Measurements from ENCODE around the gene BCL2L13.
"Not testable (repeated sequence)": the region's sequence is repeated elsewhere in the genome, so short reads cannot be mapped to it uniquely, and the experiment has no call there.

BCL2L13 gene

DNA sequence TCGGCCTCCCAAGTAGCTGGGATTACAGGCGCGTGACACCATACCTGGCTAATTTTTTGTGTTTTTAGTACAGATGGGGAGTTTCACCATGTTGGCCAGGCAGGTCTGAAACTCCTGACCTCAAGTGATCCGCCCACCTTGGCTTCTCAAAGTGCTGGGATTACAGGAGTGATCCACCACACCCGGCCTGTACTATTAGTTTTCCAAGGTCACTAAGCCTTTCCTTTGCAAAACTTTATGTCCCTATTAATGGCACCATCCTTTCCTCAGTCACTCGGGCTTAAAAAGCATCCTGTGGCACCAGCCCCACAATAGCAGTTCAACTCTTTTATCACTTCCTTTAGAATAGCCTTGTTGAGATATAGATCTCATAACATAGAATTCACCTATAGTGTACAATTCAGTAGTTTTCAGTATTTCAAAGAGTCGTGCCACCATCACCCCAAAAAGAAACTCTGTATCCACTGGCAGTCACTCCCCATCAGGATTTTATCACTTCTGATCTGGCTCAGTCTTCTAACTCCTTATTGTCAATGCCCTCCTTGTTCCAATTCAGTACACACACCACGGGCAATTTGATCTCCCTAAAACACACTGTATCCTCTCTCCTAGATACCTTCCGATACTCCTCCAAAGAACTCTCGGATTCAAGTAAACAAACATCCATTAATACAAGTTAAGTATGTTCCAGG, 921 bp upstream of the BCL2L13 start:
- DNase-seq, result peak; percentile 48

DNA sequence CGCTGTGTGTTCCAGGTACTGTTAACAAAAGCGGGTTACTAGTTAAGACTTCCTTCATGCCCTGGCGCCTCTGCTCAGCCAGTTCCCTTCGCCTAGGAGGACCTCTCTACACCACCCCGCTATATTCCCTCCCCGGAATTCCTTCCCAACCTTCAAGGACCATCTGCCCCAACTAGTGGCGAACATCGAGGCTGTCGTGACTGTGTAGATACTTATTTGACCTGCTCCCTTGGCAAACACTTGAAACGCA, 450 bp upstream of the BCL2L13 start:
- peak; percentile 64 for DNase-seq

DNA sequence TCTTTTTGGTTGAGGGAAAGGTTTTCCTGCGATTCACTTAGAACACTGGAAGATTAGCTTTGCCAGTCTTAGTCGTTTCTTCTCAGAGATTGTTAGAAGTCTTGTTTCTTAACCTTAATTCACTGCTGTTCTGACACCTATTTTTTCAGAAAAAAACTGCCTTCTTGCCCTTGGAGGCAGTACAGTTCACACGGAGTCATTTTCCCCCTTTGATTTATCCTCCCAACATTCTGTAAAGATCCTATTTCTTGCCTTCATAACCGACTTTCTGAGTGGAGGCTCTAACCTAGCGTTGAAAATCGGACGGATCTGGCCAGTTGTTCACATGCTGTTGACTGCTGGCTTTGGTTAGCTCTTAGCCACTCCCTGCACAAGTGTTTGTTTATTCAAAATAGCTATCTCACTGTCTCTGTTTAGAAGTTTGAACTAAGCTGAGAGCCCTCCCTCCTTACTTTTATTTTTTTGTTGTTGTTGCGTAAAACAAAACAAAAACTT, 737 bp downstream of the BCL2L13 start:
- peak; percentile 5 for DNase-seq

DNA sequence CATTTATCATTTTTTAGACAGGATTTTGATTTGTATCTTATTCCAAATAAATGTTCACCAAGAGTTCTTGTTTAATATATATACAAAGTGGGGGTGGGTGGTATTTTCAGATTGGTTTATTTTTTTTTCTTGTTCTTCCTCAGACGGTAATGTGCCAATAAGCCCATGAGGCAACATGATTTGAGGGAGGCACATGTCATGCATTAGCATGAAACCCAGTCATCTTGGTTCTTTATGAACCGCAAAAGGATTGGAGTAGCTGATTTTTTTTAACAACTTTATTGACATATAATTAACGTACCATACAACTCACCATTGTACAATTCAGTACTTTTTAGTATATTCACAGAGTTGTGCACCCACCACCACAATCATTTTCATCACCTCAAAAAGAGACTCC, 2.7 kb downstream of the BCL2L13 start:
- DNase-seq, result no peak

DNA sequence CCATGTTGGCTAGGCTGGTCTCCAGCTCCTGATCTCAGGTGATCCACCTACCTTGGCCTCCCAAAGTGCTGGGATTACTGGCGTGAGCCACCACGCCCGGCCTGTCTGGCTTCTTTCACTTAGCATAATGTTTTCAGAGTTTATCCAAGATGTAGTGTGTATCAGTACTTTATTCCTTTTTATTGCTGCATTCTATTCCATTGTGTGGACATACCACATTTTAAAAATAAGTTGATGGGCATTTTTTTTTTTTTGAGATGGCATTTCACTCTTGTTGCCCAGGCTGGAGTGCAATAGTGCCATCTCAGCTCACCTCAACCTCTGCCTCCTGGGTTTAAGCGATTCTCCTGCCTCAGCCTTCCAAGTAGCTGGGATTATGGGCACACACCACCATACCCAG, 3.8 kb downstream of the BCL2L13 start:
- not testable (repeated sequence) for DNase-seq

DNA sequence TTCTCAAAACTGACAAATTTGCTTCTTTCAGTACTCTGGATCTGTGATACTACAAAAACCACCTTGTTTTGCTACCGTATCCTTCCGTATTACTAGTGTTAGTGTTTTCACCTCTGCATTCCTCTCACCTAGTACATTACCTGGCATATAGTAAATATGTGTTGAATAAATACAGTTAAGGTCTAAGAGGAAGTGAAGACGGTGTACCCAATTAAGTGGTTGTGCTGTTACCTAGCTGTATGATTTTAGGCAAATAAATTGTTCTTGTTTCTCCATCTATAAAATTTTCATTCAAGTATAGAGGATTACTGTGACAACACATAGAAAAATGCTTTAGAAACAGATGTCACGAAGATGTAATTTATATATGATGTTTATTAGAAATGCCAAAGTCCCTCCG, 8.9 kb downstream of the BCL2L13 start:
- DNase-seq, result no peak

DNA sequence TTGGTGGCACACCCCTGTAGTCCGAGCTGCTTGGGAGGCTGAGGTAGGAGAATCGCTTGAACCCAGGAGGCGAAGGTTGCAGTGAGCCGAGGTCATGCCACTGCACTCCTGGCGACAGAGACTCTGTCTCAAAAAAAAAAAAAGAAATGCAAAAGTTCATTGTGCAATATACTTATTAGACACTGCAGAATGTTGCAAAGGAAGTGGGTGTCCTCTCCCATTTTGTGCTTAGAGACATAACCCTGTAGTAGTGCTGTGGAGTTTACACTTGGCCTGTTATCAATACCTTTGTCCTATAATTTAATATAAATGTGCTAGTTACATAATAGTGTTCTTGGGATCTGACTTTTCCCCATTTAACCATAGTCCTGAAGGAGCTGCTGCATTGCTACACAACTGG, 9.4 kb downstream of the BCL2L13 start:
- no peak for DNase-seq

DNA sequence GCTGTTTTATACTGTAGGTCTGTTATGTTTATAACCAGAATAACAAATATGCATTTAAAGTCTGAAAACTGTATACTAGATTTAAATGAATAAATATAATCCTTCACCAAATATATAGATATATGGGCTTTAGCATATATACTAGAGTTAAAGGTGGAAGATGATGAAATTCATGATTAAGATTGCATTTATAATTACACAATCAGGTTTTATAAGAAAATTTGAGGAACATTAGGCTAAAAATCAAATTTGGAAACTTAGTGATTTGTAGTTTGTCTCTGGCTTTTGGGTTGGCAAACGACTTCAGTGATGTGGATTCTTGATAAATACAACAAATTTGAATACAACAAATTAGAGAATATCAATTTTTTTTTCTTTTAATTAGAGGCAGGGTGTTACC, 10.0 kb downstream of the BCL2L13 start:
- no peak for DNase-seq

DNA sequence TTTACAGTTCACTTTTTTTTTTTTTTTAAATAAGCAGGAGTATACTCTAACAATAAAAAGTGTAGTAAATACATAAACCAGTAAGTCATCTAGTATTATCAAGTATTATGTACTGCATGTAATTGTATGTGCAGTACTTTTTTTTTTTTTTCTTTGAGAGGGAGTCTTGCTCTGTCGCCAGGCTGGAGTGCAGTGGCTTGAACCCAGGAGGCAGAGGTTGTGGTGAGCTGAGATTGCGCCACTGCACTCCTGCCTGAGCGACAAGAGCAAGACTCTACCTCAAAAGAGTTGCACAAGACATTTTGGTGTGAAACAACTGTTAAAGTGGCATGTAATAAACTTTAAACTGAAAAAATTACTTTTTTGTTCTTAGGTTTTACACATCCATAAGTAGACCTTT, 16.7 kb downstream of the BCL2L13 start:
- DNase-seq, result no peak

DNA sequence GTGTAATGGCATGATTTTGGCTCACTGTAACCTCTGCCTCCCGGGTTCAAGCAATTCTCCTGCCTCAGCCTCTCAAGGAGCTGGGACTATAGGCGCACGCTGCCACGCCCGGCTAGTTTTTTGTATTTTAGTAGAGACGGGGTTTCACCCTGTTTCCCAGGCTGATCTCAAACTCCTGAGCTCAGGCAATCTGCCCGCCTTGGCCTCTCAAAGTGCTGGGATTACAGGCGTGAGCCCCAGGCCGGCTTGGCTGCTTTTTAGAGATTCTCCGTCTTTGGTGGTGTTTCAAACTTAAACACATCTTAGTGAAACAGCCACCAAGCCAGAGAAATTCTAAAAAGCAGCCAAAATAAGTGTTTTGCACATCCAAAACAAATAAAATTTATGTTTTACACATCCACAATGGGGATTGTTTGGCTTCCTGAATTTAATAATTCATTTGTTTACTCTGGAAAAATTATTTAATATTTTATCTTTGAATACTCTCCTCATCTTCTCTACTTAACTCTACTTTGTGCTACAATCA, 18.4 kb downstream of the BCL2L13 start:
- DNase-seq, result no peak

DNA sequence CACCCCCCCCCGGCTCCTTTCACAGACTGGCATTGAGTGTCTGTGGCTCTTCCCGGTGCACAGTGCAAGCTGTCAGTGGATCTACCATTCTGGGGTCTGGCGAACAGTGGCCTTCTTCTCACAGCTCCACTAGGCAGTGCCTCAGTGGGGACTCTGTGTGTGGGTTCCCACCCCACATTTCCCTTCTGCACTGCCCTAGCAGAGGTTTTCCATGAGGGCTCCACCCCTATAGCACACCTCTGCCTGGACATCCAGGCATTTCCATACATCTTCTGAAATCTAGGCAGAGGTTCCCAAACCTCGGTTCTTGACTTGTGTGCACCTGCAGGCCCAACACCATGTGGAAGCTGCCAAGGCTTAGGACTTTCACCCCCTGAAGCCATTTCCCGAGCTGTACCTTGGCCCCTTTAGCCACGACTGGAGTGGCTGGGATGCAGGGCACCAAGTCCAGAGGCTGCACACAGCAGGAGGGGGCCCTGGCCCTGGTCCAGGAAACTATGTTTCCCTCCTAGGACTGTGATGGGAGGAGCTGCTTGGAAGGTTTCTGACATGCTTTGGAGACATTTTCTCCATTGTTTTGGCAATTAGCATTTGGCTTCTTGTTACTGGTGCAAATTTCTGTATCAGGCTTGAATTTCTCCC, 26.0 kb downstream of the BCL2L13 start:
- DNase-seq, result no peak

DNA sequence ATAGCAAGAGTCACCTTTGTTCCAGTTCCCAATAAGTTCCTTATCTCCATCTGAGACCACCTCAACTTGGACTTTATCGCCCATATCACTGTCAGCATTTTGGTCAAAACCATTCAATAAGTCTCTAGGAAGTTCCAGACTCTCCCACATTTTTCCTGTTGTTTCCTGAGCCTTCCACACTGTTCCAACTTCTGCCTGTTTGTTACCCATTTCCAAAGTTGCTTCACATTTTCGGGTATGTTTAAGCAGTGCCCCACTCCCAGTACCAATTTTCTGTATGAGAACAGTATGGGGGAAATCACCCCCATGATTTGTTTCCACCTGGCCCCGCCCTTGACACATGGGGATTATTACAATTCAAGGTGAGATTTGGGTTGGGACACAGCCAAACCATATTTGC, 26.7 kb downstream of the BCL2L13 start:
- DNase-seq, result no peak

DNA sequence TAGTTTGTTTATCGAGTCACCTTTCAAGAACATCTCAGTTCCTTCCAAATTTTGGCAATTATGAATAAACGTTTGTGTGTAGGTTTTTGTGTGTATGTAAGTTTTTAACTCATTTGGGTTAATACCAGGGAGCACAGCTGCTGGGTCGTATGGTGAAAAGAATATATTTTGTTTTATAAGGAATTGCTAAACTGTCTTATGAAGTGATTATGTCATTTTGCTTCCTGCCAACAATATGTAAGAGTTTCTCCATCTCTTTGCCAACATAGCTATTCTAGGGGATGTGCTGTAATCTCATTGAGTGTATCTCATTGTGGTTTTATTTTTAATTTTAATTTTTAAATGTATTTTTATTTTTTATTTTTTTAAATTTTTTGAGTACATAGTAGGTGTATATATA, 27.3 kb downstream of the BCL2L13 start:
- no peak for DNase-seq

DNA sequence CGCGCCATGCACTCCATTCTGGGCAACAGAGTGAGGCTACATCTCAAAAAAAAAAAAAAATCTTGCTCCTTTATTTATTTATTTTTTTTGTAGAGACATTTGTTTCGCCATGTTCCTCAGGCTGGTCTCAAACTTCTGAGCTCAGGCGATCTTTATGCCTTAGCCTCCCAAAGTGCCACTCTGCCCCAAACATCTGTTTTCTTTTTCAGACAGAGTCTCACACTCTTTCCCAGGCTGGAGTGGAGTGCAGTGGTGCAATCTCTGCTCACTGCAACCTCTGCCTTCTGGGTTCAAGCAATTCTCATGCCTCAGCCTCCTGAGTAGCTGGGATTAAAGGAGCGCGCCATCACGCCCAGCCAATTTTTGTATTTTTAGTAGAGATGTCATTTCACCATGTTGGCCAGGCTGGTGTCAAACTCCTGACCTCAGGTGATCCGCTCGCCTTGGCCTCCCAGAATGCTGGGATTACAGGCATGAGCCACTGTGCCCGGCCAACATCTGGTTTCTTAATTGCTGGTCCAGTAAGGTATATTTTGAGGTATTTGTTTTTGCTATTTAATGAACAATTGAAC, 33.0 kb downstream of the BCL2L13 start:
- not testable (repeated sequence) for DNase-seq

DNA sequence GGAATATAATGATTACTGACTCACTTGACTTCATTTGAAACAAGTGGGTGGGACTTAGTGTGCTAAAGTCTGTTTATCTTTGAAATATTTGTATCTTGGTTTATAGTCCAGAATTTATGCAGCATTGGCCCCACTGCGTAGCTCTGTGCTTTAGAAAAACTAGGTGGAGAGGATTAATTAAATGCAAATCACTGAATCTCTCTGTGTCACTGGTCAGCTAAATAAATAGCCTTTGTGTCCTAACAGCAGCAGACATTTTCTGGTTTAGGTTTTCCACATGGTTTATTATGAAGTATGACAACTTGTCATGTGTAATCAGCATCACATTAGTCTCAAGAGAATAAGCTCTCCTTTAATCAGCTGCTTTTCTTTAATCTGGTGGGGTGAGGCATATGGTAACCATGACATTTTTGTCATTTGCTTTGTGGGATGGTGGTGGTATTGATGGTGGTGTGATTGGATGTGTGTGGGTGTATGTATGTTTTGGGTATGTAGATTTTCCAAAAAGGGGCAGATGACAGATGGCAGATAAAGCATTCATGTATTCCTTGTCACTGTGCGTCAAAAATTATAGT, 33.9 kb downstream of the BCL2L13 start:
- DNase-seq, result no peak

DNA sequence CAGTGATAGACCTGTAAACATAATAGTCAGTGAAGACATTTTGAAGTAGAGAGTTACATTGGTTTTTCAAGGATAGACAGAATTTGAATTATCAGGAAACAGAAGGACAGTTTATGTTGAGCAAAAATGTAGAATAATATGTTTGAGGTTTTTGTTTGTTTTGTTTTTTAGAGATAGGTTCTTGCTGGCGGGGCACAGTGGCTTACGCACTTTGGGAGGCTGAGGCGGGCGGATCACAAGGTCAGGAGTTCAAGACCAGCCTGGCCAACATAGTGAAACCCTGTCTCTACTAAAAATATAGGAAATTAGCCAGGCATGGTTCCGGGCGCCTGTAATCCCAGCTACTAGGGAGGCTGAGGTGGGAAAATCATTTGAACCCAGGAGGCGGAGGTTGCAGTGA, 35.6 kb downstream of the BCL2L13 start:
- DNase-seq, result no peak

DNA sequence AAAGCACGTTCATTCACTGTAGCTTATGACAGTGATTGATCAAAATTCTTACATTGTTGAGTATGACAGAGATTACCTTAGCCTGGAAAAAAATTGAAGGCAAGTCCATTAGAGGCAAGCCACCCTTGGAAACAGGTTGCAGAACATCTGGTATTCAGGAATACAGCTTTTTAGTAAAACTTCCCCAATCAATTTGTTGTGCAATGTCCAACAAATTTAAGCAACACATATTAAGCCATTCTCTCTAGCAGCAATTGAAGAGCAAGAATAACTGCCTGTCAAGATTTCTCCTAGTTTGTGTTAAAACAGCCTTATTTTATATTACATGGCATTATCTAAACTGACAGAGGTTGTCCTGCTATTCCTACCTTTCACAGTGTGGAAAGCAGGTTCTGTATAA, 37.0 kb downstream of the BCL2L13 start:
- DNase-seq, result no peak

DNA sequence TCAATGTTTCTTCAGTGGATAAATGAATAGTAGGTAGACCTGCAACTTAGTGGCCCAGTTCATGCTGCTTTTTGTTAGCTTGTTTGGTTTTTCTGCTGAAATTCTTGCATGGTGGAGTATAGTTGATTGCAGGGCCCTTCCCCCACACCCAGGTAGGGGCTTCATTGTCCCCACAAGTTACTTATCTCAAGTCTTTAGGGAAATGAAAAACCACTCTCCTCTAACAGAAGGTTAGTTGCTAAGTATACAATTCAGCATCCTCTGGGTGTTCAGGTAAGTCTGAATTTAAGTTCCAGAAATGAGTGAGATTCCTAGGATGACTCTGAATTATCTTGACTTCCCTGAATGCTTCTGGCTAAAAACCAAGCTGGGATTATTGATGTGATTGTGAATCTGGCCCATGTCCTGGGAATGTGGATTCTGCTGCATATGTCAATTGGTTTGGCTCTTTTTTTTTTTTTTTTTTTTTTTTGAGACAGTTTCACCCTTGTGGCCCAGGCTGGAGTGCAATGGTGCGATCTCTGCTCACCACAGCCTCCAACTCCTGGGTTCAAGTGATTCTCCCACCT, 40.3 kb downstream of the BCL2L13 start:
- no peak for DNase-seq

DNA sequence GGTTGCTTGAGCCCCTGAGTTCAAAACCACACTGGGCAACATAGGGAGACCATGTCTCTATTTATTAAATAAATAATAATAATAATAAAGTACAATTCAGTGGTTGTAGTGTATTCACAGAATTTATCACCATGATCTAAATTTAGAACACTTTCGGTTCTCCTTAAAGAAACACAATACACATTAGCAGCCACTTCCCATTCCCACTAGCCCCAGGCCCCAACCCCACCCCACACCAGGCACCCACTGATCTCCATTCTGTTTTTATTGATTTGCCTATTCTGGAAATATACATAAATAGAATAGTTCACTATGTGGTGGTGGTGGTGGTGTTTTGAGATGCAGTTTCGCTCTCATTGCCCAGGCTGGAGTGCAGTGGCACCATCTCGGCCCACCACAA, 45.7 kb downstream of the BCL2L13 start:
- DNase-seq, result no peak

DNA sequence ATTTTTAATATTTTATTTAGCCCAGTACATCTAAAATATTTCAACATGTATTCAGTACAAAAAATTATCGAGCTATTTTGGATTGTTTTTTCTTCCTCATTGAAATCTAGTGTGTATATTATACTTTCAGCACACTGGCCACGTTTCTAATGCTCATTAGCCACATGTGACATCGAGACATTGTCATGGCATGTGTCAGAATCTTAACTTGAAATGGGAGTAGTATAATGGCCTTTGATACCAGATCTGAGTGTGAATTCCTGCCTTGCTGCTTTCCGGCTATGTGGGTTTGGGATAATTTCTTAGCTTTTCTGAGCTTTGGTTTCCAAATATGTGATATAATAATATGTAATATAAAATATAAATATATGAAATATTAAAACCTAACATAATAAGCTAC, 54.3 kb downstream of the BCL2L13 start:
- no peak for DNase-seq

DNA sequence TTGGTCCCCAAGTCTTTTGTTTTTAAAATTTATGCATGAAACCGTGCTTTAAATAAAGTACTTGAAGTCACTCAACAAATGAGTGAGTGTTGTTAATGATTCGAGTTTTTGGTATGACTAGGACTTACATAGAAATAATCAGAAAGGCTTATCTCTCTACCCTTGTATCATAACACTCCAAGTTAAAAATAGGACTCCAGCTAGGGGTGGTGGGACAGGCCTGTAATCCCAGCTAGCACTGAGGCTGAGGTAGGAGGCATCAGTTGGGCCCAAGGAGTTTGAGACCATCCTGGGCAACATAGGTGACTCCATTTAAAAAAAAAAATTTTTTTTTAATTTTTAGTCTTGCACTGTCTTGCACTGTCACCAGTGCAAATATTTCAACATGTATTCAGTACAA, 55.6 kb downstream of the BCL2L13 start:
- no peak for DNase-seq

DNA sequence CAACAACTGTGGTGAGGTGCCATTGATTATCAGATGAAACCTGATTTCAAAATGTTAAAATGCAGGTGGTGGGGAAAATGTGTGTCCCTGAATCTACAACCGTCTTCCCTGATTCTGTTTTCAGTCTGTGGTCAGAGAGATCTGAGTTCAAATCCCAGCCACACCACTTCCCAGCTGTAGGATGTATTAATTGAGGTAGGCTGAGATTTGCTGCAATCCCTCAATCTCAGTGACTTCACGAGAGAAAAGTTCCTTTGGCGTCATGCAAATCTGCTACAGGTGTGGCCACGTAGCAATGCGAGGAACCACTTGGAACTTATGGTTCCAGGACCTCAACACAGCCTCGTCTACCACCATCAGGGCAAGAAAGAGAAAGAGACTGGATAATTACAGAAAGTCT, 56.2 kb downstream of the BCL2L13 start:
- no peak for DNase-seq

DNA sequence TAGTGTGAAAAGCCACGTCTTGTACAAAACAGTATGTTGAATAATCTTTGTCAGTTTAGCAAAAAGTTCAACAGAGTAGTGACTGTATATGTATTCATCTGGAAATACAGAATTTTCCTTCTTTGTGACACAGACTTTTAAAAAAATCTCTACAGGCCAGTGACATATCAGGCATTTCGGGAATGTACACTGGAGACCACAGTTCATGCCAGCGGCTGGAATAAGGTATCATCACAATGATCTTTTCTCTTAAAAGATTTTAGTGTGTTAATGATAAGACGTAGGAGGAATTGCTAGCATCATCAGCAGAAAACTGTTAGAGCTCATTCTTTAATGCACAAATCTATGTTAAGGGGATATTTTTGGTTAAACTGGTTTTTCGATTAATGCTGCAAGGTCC, 57.4 kb downstream of the BCL2L13 start:
- DNase-seq, result no peak

DNA sequence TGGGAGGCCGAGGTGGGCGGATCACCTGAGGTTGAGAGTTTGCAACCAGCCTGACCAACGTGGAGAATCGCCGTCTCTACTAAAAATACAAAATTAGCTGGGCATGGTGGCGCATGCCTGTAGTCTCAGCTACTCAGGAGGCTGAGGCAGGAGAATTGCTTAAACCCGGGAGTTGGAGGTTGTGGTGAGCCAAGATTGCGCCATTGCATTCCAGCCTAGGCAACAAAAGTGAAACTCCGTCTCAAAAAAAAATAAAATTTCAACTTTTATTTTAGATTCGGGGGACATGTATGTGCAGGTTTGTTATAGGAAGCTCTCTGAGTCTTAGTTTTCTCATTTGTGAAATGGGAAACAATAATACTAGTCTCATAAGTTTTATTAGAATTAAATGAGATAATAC, 58.6 kb downstream of the BCL2L13 start:
- not testable (repeated sequence) for DNase-seq
